NCI-H128 (cell line): ENCODE measurements around the gene ZIC1.

ENCODE experiments used
- DNase-seq: peaks from one replicate; lab custom pipeline; 2025; ENCODE audit not compliant: unreplicated experiment; lab: John Stamatoyannopoulos, UW

Gene ZIC1

DNA sequence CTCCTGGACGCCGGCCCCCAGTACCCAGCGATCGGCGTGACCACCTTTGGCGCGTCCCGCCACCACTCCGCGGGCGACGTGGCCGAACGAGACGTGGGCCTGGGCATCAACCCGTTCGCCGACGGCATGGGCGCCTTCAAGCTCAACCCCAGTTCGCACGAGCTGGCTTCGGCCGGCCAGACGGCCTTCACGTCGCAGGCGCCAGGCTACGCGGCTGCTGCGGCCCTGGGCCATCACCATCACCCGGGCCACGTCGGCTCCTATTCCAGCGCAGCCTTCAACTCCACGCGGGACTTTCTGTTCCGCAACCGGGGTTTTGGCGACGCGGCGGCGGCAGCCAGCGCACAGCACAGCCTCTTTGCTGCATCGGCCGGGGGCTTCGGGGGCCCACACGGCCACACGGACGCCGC lies 956 bp downstream of the ZIC1 start:
- DNase-seq: no peak

DNA sequence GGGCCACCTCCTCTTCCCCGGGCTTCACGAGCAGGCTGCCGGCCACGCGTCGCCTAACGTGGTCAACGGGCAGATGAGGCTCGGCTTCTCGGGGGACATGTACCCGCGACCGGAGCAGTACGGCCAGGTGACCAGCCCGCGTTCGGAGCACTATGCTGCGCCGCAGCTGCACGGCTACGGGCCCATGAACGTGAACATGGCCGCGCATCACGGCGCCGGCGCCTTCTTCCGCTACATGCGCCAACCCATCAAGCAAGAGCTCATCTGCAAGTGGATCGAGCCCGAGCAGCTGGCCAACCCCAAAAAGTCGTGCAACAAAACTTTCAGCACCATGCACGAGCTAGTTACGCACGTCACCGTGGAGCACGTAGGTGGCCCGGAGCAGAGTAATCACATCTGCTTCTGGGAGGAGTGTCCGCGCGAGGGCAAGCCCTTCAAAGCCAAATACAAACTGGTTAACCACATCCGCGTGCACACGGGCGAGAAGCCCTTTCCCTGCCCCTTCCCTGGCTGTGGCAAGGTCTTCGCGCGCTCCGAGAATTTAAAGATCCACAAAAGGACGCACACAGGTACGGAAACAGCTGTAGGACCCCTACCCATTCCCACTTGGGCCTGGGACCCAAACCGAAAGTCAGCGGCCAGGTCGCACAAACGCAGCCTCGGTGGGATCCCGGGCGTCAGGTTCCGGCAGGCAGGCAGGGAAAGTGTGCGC lies 1.5 kb downstream of the ZIC1 start:
- no peak for DNase-seq

DNA sequence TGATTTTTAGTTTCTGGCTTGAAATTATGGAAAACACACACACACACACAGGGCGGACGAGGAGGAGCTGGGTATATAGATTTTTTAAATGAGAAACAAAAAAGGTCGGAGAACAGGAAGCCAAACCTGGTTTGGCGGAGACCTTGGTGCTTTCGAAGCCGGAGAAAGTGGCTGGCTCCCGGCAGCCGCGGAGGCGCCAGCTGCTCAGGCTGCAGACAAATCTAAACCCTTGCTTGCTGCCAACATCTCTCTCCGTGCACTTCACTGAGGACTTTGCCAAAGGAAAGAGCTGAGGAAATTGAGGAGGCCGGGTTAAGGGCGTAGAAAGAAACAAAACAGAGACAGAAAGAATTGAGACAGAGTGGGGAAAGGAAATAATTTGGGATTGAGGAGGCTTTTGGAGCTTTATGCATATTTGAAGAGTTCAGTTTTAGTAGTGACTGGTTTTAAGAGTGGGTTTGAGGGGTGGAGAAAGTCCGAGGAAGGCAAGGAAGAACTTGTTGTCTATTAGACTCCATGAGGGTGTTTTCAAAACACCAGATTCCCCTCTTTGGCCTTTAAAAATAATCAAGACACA lies 2.2 kb downstream of the ZIC1 start:
- DNase-seq: no peak

DNA sequence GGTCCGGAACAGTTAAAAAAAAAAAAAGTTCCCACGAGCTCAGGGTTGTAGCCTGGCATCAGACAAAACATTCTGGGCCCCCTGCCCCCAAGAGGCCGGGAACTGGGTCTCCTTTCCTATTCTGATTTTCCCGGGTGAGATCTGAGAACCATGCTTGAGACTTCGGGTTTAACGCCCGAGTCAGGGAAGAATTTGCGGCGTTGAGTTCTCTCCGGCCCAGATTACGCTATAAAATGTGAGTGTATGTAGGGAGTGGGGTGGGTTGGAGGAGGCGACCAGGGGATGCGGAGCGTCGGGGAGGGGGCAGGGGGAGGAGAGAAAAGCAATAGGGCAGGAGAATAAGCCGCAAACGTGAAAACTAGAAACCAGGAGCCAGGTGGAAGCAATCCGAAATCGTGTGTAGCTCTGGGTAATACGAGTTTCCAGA lies 2.7 kb downstream of the ZIC1 start:
- no peak for DNase-seq

DNA sequence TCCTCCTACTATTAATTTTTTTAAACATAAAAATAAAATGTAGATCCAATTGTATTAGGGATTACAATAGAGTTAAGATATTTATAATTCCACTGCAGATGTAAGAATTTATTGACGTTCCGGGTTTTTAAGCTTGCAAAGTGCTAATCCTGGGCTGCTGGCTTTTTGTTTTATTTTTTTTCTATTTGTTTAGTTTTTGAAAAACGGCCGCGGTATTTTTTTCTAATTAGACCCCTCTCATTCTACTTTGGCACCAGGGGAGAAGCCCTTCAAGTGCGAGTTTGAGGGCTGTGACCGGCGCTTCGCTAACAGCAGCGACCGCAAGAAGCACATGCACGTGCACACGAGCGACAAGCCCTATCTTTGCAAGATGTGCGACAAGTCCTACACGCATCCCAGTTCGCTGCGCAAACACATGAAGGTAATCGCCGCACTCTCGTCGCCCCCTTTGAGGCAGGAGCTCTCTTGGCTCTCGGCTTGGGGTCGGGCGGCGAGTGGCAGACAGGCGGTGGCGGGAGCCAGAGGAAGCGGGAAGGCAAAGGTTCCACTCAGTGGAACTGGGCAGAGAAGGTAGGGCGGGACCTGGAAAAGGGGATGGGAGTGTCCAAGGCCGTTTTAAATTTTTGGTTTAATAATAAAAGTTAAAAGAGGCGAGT lies 3.2 kb downstream of the ZIC1 start:
- no peak for DNase-seq

DNA sequence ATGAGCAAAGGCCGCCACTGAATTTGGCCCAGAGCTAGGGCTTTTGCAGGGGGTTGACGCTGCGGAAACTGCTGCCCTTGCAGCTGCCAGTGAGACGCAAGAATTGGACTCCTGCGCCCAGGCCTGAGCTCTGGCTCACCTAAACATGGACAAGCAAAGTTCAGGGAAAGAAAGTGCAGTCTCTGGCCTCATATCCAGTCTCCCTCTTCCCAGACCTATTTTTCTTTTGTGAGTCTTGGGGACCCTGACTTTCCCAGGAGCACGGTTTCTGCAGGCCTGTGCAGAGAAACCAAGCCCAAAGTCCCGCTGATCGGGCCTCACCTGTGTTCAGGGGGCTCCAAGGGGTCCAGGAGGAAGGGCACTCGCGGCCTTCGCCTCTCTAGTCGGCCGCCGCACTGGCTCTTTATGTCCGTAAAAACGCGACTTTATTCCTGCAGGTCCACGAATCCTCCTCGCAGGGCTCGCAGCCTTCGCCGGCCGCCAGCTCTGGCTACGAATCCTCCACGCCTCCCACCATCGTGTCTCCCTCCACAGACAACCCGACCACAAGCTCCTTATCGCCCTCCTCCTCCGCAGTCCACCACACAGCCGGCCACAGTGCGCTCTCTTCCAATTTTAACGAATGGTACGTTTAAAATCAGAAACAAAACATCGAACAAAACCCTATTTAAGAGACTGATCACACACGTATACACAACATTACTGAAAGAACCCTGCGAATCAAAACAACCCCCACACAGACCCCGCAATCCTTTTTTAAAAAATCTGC lies 3.9 kb downstream of the ZIC1 start:
- DNase-seq: no peak

DNA sequence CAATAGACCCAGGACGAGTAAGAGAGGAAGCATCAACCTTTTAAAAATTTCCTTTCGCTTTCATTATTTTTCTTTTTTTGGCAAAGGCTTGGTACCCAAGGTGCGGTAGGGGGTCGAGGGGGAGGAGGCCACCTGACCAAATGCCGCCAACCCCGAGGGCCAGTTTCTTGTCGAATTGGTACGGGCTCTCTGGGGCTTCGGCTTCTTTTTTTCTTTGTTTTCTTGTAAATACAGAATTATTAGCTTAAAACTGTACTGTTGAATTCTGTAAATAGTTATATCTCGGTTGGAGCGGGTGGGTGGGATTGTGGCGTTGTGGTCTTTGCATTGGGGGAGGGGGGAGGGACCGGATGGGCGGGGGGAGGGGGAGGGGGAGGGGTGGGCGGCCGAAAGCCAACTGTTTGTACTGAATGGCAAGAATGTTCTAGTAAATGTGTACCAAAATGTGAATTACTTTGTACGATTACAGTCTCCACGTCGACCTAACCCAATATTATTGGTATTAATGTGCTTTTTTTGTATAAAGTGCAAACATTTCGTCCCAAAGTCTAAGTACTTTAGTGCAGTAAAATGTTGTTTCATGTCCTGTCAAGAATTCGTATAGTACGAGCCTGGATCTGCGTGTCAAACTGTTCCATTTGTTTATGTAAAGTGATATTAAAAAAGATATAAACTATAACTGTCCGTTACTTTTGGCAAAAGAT lies 4.7 kb downstream of the ZIC1 start:
- DNase-seq: no peak

DNA sequence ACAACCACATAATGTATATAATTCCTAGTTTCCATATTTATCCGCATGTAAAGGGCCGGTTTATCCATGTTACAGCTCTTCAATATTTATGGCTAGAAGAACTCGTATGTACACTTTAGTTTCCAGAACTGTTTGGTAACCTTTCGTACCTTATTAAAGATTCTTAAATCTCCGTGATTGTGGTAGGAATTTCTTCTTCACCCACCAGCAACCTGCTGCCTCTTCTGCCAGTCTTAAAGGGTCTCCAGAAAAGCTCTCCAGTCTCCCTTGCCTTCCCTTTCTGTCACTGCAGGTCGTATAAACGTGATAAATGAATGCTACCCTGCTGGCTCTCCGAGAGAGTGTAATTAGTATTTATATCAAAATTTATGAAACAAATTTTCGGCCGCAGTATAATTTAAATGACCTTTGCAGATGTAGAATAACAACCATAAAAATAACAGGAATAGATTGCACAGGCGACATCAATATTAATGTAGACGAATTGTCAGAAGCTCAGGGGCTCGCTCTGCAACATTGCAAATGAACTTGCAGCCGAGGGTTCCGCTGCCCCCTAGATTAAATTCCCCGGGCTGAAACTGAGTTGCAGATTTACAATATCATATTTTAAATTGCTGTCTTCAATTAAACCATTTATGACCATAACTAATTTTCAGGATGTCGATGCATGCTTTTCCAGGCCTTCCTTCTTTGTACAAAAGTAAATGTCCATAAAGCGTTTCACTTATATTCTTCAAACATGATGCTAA lies 5.4 kb downstream of the ZIC1 start:
- no peak for DNase-seq

DNA sequence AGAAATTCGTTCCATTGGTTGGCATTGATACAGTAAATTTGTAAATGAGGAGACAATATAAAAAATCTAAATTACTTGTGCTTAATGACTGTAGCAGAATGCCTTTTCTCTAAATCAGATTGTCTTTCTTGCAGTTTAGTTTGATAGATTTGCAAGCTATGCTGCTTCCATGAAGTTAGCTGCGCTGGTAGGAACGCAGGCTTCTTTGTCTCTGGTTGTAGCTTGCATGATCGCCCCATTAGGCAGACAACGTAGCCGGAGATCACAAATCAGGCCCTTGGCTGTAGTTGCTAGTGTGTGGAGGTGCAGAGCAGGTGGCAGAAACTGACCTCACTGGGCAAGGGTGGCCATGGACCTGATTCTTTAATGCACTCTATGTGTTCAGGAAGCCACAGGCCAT lies 6.1 kb downstream of the ZIC1 start:
- DNase-seq: no peak

DNA sequence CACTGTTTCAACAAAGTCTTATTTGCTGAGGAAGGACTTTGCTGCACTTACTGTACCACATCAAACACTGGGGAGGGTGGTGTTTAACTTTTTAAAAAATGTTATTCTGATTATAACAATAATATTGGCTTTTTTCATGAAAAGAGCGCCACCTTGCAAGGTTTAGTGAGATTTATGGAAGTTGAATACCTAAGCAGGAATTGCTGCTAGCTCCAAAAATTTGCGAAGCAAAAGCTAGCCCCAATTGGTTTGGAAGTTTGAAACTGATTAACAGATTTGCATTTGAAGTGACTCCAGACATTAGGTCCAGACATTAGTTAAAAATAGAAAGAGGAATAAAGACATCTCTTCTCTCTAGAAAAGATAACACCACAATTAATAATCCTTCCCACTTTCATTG lies 6.7 kb downstream of the ZIC1 start:
- no peak for DNase-seq

DNA sequence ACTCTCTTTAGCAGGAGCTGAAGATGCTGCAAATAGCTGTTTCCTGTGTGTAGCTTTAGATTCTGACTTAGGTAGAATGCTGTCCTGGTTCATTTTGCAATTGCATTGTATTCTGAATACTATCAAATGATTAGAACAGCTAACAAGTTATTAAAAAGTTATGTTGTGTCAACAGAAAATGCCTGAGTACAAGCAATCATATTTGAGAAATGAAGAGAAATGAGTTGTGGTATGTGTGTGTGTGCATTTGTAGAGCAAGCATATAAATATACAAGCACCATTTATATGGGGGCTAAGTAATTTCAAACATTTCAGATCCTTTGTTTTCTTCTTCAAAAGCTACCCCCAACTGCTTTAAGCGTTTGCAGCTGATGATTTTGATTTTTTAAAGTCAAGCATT lies 7.8 kb downstream of the ZIC1 start:
- no peak for DNase-seq

DNA sequence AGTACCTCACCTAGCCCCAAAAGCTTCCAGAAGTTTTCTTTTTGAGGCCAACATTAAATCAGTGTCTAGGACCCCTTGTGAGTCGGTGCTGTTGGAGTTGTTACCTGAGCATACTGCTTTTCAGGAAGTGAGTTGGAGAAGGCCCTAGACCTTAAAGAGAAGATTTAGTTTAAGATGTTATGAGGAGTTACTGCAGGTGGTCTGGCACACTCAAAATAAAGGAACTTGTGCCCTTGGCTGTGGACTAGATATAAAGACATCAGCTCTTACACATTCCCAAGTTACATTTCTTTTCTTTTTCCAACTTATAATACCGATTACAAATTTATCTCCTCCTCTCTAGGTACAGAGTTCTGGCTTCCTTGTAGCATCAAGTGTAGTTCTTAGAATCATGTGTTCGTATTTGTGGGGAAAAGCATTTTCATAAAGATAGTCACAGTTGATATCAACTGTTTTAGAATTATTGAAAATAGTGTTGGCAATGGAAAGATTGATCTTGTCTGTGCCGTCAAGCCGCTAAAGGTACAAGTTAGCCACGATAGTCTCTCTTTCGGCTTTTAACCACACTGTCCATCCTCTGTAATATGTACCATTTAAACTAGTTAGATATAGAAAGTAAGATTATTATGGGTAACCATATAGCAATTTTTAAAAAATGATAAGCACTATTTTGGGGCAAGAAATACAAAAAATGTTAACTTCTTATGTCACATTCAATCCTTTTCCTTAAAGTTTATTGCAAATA lies 8.6 kb downstream of the ZIC1 start:
- no peak for DNase-seq

DNA sequence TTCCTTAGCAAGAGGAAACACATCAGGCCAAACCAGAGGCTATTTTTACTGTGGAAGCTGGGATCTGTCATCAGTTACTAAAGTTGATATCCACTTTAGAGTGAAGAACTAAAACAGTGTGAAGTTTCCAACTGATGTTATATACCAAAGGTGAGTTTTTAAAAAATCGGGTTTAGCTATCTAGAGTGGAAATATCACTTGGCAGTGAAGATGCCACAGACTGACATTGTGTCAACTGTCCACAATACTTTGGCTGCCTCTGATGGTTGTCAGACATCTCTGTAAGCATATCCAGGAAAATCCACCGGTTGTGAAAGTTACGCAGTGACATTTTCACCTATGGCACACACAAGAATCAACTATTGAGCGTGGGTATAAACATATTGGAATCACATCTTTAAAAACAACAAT lies 9.2 kb downstream of the ZIC1 start:
- no peak for DNase-seq

DNA sequence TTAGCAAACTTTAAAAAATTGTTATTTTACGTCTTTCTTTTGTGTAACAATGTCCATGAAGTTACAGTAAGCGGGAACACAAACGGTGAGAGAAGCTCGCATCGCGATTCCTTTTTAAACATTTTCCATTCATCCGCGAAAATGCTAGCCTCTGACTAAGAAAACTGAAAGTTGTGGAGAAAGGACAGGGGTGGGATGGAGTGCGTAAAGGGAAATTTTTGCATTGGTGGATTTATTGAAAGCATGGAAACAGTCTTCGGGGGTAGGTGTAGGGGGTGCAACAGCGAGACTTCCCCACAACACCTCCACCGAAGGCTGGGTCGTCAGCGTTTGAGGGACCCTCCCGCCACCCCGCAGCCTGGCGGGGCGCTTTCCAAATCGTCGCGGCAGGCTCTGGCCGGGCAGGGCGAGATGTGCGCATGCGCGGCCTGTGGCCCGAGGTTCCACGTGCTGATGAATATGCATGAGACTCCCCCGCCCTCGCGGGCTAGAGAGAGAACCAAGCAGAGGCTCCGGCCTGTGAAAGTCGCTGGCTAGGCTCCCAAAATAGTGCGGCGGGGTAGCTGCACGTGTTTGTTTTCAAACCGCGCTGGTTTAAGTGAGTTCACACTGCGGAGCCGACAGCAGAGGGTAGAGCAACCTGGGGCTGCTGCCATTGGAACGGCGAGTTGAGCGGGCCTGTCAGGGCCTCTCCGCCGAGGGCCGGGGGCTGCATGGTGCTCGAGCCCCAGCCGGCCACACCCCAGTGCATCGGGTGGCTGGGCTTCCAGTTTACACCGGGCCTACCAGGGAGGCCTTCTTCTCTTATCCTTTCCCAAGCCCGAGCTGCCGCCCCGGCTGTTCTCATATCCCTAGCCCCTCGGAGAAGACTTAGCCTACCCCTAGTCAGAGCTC lies 9.9 kb downstream of the ZIC1 start:
- no peak for DNase-seq

DNA sequence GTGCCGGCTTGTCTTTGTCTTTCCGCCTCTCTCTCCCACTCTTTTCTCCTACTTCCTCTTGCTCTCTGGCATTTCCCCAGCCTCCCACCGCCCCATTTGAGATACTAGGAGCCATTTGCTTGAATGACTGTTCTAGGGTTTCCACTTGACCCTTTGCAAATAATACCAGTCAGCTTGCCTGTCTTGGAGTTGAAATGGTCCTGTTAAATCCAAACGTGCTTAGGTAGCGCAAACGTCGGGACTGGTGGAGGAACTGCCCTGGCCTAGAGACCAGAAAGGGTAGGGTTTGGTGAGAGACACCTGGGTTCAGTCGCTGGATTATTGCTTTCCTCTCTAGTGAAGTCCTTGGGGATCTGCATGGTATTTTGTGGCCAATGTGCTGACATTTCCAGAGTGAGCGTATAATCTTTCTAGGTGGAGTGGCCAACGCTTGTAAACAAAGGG lies 10.6 kb downstream of the ZIC1 start:
- no peak for DNase-seq

DNA sequence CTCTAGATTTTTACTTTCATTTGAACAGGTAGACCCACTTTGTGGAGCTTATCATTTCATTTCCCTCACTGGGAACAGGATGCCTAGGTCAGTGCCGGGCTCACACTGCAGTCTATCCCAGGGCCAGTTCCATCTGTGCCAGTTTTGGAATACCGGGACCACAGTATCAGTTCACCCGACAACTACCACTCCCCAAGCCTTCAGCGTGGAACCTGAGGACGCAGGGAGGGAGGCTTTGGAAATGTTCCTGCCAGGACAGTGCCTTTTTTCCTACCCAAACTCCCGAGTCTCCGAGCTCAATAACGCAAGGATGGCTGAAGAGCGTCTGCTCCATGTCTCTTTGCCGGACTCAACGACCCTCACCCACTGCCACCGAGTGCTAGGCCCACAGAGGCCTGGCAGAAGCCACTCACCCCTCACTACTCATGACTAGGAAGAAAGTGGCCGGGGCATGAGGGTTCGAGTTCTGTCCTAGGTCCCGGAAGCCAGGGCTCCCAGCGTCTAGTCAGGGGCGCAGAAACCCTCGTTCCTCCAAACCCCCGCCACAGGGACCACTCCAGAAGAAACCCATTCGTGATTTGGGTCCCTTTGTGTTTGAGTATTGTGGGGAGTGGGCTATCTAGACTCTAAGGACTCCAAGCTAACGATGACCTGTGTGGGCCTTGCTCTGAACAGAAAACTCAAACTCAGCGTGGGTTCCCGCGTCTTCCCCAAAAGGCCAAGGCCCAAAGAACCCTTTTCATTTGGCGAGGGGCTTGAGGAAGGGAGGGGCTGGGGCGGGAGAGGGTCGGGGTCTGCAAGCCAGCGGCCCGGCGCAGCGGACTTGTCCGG lies 11.4 kb downstream of the ZIC1 start:
- no peak for DNase-seq

DNA sequence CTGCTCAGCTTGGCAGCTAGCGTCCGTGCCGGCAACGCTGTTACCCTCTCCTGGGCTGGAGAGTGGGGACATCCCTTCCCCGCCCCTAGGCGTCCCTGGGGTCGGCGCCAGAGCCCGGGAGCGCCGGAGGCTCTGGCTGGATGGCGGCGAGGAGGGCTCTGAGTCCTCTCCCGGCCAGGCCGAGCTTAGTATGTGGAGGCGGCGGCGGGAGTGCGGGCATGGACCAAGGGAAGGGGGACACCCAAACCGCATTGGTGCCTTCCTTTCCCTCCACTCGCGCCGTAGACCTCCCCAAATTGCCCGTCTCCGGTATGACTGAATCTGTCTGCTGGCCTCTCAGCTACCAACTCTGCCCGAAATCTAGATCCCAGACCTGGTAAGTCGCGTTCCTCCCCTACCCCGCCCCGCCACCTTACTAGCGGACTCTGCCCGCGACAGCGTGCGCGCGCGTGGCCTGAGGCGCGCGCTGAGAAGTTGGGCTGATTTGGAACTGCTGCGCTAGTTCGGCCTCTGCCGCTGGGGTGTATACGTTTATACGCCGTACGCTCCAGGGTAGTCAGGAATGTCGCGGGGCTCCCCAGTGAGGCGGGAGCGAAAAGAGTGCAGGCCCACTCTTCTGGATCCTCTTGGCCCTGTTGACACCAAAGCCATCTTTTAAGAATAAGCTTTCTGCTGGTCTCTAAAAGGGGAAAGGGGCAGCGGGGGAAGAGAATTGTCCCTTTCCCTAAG lies 12.2 kb downstream of the ZIC1 start:
- DNase-seq: no peak
